GM19467 (cell line): ENCODE results near the gene SATB1.
"Not testable (repeated sequence)": the region's sequence is repeated elsewhere in the genome, so short reads cannot be mapped to it uniquely, and the experiment has no call there.

Source experiments
- ATAC-seq: cut with Tn5 transposase; IDR thresholded peaks from one replicate; pipeline ENCODE4 v1.9.1; 2021; ENCODE audit warnings: mild to moderate bottlenecking, moderate library complexity; ENCODE audit not compliant: unreplicated experiment

The SATB1 gene

GRCh38 chr3:18424729-18425640 is at the start of gene SATB1:
SATB1 (minus strand) TSS chr3:18425339; CDS start chr3:18420967, 4,372 bp downstream.
- ATAC-seq, result peak; percentile 40

- ATAC-seq, result no peak
Measured at GRCh38 chr3:18474202-18474601, 49.1 kb upstream of the SATB1 start.

- no peak for ATAC-seq
Measured at GRCh38 chr3:18469775-18470174, 44.6 kb upstream of the SATB1 start.

- no peak for ATAC-seq
Measured at GRCh38 chr3:18466136-18466535, 41.0 kb upstream of the SATB1 start.

GRCh38 chr3:18454766-18455165 is 29.6 kb upstream of the SATB1 start:
- no peak for ATAC-seq

GRCh38 chr3:18449618-18450017 is 24.5 kb upstream of the SATB1 start:
- not testable (repeated sequence) for ATAC-seq

GRCh38 chr3:18447720-18448119 is 22.6 kb upstream of the SATB1 start:
- ATAC-seq, result no peak

- no peak for ATAC-seq
Measured at GRCh38 chr3:18446149-18446825, 21.1 kb upstream of the SATB1 start.

- ATAC-seq, result peak; percentile 18
Measured at GRCh38 chr3:18445401-18446148, 20.4 kb upstream of the SATB1 start.

GRCh38 chr3:18444595-18445400 is 19.7 kb upstream of the SATB1 start:
- ATAC-seq, result peak; percentile 91

GRCh38 chr3:18443665-18444594 is 18.8 kb upstream of the SATB1 start:
- no peak for ATAC-seq

GRCh38 chr3:18442756-18443664 is 17.9 kb upstream of the SATB1 start:
- ATAC-seq, result no peak

- no peak for ATAC-seq
Measured at GRCh38 chr3:18441551-18441950, 16.4 kb upstream of the SATB1 start.

- no peak for ATAC-seq
Measured at GRCh38 chr3:18440066-18440722, 15.1 kb upstream of the SATB1 start.

GRCh38 chr3:18439281-18439680 is 14.1 kb upstream of the SATB1 start:
- no peak for ATAC-seq

GRCh38 chr3:18438586-18438985 is 13.4 kb upstream of the SATB1 start:
- no peak for ATAC-seq

GRCh38 chr3:18436213-18436612 is 11.1 kb upstream of the SATB1 start:
- no peak for ATAC-seq

GRCh38 chr3:18434711-18435110 is 9.6 kb upstream of the SATB1 start:
- no peak for ATAC-seq
